ENCODE data around the gene SH2D6.
"Not testable (repeated sequence)": the region's sequence is repeated elsewhere in the genome, so short reads cannot be mapped to it uniquely, and the experiment has no call there.

SH2D6 gene

DNA sequence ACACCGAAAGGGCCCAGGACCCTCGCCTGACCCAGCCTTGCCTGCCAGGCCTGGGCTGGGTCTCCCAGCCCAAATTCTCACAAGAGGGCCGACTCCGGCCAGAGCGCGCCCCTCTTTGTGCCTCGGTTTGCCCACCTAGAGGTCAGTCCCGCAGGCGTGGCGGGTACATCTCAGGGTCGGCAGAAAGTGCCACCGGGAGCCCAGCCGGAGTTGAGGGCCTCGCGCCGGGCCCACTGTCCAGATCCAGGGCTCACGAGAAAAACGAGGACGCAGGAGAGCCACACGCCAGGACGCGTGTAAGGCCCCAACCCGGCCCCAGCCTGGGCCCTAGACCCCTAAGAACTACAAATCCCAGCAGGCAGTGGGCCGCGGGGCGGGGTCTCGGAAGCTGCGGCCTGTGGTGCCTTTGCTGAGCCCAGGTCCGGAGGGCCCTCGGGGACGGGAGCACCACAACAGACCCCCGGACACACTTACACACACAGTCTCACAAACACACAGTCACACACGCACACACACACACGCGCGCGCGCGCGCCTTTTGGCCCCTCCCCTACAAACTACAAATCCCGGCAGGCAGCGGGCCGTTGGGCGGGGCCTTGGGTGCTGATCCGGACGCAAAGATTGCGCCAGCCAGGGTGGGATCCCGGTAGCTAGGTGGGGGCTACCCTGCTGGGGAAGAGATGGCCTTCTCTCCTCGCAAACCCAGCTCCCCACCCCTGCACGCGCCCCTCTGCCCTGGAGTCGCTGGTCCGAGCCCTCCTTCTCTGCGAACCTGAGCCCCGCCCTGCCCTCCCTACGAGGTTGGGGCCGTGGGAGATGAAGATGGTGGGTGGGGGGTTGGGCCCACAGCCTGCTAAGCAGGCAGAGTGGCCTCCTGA lies at the start of gene SH2D6:
TSS of gene SH2D6 (plus strand) at position 583 of the 877 bp plus-strand sequence. CDS start 10,752 bp downstream, outside the sequence.
- Histone ChIP-seq H3K4me1 (ENCODE audit: insufficient read depth, low read length) (peaks cover 10% of the 10 kb centered on the region), H2AFZ (ENCODE audit: low read depth, low read length) (peak within 1 kb of the TSS; percentile 94), H3K9me3 (ENCODE audit: low read length) (no peaks in the 10 kb centered on the region), H3K36me3 (ENCODE audit: insufficient read depth, low read length) (no peaks in the 10 kb centered on the region), H3K4me3 (ENCODE audit: low read length) (peak within 1 kb of the TSS; percentile 56), H3K27me3 (ENCODE audit: insufficient read depth, low read length) (peaks cover 10% of the 10 kb centered on the region)

DNA sequence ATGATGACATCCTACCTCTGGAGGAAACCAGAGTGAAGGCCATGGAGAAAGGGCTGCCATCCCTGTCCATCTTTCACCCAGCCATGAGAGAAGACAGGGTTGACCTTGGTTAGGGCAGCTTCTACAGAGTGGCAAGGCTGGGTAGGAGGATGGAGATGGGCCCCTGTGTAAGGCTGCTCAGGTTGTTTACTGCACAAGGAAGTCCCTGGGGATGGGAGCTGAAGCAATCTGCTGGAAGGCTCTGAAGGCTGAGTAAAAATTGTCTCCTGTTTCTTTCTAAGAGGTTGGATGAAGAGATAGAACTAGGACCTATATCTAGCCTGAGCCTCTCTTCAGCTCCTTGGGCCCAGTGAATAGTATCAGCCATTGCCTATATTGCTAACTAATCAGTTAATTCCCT lies 49.6 kb upstream of the SH2D6 start:
- Histone ChIP-seq H2AFZ (ENCODE audit: low read depth, low read length) (no peak overlapping the region), H3K4me3 (ENCODE audit: low read length) (no peak overlapping the region), H3K27me3 (ENCODE audit: insufficient read depth, low read length) (no peaks in the 10 kb centered on the region), H3K36me3 (ENCODE audit: insufficient read depth, low read length) (peaks cover 3% of the 10 kb centered on the region), H3K9me3 (ENCODE audit: low read length) (peaks cover 2% of the 10 kb centered on the region), H3K4me1 (ENCODE audit: insufficient read depth, low read length) (no peaks in the 10 kb centered on the region)

DNA sequence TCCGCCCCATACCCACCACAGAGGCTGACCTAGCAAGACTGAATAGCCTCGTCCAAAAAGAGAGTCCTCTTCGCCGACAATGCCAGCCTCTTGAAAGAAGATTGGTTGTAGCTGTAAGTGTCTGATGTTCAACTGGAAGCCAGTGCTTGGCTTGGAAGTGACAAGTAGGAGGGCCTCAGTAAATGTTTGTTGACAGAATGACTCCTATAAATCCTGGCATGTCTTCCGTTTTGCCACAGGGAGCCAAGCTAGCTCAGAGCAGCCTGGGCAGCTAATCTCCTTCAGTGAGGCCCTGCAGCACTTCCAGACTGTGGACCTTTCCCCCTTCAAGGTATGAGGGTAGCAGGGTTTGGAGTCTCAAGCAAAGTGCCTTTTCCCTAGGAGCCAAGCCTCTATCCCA lies 49.0 kb upstream of the SH2D6 start:
- Histone ChIP-seq H3K9me3 (ENCODE audit: low read length) (peaks cover 2% of the 10 kb centered on the region), H3K4me3 (ENCODE audit: low read length) (no peak overlapping the region), H2AFZ (ENCODE audit: low read depth, low read length) (no peak overlapping the region), H3K36me3 (ENCODE audit: insufficient read depth, low read length) (peaks cover 3% of the 10 kb centered on the region), H3K27me3 (ENCODE audit: insufficient read depth, low read length) (no peaks in the 10 kb centered on the region), H3K4me1 (ENCODE audit: insufficient read depth, low read length) (no peaks in the 10 kb centered on the region)

GRCh38 chr2:85371045-85371444 lies 47.5 kb upstream of the SH2D6 start:
- Histone ChIP-seq H2AFZ (ENCODE audit: low read depth, low read length) (no peak overlapping the region), H3K36me3 (ENCODE audit: insufficient read depth, low read length) (peaks cover 3% of the 10 kb centered on the region), H3K27me3 (ENCODE audit: insufficient read depth, low read length) (no peaks in the 10 kb centered on the region), H3K4me1 (ENCODE audit: insufficient read depth, low read length) (no peaks in the 10 kb centered on the region), H3K4me3 (ENCODE audit: low read length) (no peak overlapping the region), H3K9me3 (ENCODE audit: low read length) (peaks cover 2% of the 10 kb centered on the region)

GRCh38 chr2:85376291-85377065 lies 42.0 kb upstream of the SH2D6 start:
- Histone ChIP-seq H2AFZ (ENCODE audit: low read depth, low read length) (no peak overlapping the region), H3K36me3 (ENCODE audit: insufficient read depth, low read length) (peaks cover 16% of the 10 kb centered on the region), H3K4me1 (ENCODE audit: insufficient read depth, low read length) (no peaks in the 10 kb centered on the region), H3K27me3 (ENCODE audit: insufficient read depth, low read length) (no peaks in the 10 kb centered on the region), H3K4me3 (ENCODE audit: low read length) (no peak overlapping the region), H3K9me3 (ENCODE audit: low read length) (peaks cover 4% of the 10 kb centered on the region)

DNA sequence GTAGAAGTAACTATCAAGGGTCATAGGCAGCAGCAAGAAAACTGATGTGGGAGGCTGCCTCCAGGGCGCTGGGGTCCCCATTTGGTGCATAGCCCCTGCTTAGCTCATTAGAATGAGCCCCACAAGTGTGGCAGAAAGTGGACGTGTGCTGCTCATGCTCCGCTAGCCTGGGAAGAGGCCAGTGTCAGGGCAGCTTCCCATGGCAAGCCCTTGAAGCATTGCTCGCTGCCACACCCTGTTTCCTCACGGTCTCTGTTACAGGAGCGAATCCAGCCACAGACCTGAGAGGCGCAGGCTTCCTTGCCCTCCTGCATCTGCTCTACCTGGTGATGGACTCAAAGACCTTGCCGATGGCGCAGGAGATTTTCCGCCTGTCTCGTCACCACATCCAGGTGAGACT lies 41.4 kb upstream of the SH2D6 start:
- Histone ChIP-seq H3K9me3 (ENCODE audit: low read length) (peaks cover 4% of the 10 kb centered on the region), H3K4me3 (ENCODE audit: low read length) (no peak overlapping the region), H3K36me3 (ENCODE audit: insufficient read depth, low read length) (peaks cover 16% of the 10 kb centered on the region), H3K4me1 (ENCODE audit: insufficient read depth, low read length) (no peaks in the 10 kb centered on the region), H2AFZ (ENCODE audit: low read depth, low read length) (no peak overlapping the region), H3K27me3 (ENCODE audit: insufficient read depth, low read length) (no peaks in the 10 kb centered on the region)

- no peak overlapping the region for H2AFZ ChIP-seq (ENCODE audit: low read depth, low read length)
- no peaks in the 10 kb centered on the region for H3K27me3 ChIP-seq (ENCODE audit: insufficient read depth, low read length)
- no peak overlapping the region for H3K4me3 ChIP-seq (ENCODE audit: low read length)
- peaks cover 16% of the 10 kb centered on the region for H3K36me3 ChIP-seq (ENCODE audit: insufficient read depth, low read length)
- H3K4me1 ChIP-seq (ENCODE audit: insufficient read depth, low read length) = no peaks in the 10 kb centered on the region
- peaks cover 4% of the 10 kb centered on the region for H3K9me3 ChIP-seq (ENCODE audit: low read length)
Observed at GRCh38 chr2:85378257-85378656, 40.3 kb upstream of the SH2D6 start.

DNA sequence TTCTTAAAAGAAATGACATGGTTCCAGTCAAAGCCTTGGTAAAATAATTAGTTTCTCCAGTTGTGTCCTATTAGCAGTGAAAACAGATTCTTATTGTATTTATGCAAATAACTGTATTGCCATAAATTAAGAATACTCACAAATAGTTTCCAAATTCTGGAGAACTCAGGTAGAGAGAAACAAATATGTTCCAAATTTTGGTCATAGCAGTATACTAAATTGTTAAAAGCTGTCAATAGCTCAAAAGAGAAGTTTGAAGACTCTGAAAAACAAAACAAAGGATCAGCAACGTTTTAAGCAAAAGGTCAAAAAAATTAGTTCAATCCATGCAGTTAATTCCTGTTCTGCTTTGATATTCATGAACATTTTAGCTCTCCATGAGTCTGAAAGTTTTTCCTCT lies 38.5 kb upstream of the SH2D6 start:
- peaks cover 4% of the 10 kb centered on the region for H3K9me3 ChIP-seq (ENCODE audit: low read length)
- H3K4me1 ChIP-seq (ENCODE audit: insufficient read depth, low read length) = no peaks in the 10 kb centered on the region
- no peak overlapping the region for H3K4me3 ChIP-seq (ENCODE audit: low read length)
- no peaks in the 10 kb centered on the region for H3K27me3 ChIP-seq (ENCODE audit: insufficient read depth, low read length)
- peaks cover 19% of the 10 kb centered on the region for H3K36me3 ChIP-seq (ENCODE audit: insufficient read depth, low read length)
- H2AFZ ChIP-seq (ENCODE audit: low read depth, low read length) = no peak overlapping the region

DNA sequence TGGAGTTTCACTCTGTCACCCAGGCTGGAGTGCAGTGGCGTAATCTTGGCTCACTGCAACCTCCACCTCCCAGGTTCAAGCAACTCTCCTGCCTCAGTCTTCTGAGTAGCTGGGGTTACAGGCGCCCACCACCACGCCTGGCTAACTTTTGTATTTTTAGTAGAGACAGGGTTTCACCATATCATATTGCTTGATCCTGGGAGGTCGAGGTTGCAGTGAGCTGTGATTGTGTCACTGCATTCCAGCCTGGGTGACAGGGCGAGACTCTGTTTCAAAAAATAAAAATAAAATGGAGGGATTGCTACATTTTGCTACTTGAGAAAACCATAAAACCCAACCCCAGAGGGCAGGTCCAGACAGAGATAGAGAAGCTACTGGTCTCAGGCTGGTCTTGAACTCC lies 35.4 kb upstream of the SH2D6 start:
- not testable (repeated sequence) for H2AFZ ChIP-seq (ENCODE audit: low read depth, low read length); H3K4me1 ChIP-seq (ENCODE audit: insufficient read depth, low read length); H3K27me3 ChIP-seq (ENCODE audit: insufficient read depth, low read length); H3K4me3 ChIP-seq (ENCODE audit: low read length); H3K9me3 ChIP-seq (ENCODE audit: low read length)
- peaks cover 11% of the 10 kb centered on the region for H3K36me3 ChIP-seq (ENCODE audit: insufficient read depth, low read length)

- Histone ChIP-seq H3K9me3 (ENCODE audit: low read length) (peaks cover 4% of the 10 kb centered on the region), H3K36me3 (ENCODE audit: insufficient read depth, low read length) (peaks cover 10% of the 10 kb centered on the region), H3K4me1 (ENCODE audit: insufficient read depth, low read length) (peaks cover 8% of the 10 kb centered on the region), H3K27me3 (ENCODE audit: insufficient read depth, low read length) (no peaks in the 10 kb centered on the region), H3K4me3 (ENCODE audit: low read length) (no peak overlapping the region), H2AFZ (ENCODE audit: low read depth, low read length) (no peak overlapping the region)
Observed at GRCh38 chr2:85383850-85384249, 34.7 kb upstream of the SH2D6 start.

GRCh38 chr2:85385746-85386145 lies 32.8 kb upstream of the SH2D6 start:
- Histone ChIP-seq H3K9me3 (ENCODE audit: low read length) (peaks cover under 1% of the 10 kb centered on the region), H2AFZ (ENCODE audit: low read depth, low read length) (no peak overlapping the region), H3K27me3 (ENCODE audit: insufficient read depth, low read length) (no peaks in the 10 kb centered on the region), H3K4me1 (ENCODE audit: insufficient read depth, low read length) (peaks cover 13% of the 10 kb centered on the region), H3K36me3 (ENCODE audit: insufficient read depth, low read length) (peaks cover 7% of the 10 kb centered on the region), H3K4me3 (ENCODE audit: low read length) (no peak overlapping the region)

DNA sequence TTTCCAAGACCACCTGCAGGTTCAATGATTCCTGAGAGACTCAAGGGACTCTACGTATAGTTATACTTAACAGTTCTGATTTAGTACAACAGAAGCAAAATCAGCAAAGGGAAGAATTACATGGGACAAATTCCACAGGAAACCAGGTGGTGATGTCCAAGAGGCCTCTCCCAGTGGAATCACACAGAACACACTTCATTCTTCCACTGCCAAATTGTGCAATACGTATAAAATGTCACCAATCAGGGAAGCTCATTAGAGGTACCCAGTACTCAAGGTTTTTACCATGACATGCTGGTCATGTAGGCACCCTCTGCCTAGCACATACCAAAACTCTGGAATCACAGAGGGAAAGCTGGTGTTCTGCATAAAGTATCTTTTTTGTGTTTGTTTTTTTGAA lies 30.8 kb upstream of the SH2D6 start:
- peaks cover 6% of the 10 kb centered on the region for H3K36me3 ChIP-seq (ENCODE audit: insufficient read depth, low read length)
- no peaks in the 10 kb centered on the region for H3K9me3 ChIP-seq (ENCODE audit: low read length)
- H2AFZ ChIP-seq (ENCODE audit: low read depth, low read length) = no peak overlapping the region
- no peaks in the 10 kb centered on the region for H3K27me3 ChIP-seq (ENCODE audit: insufficient read depth, low read length)
- peaks cover 13% of the 10 kb centered on the region for H3K4me1 ChIP-seq (ENCODE audit: insufficient read depth, low read length)
- no peak overlapping the region for H3K4me3 ChIP-seq (ENCODE audit: low read length)

GRCh38 chr2:85388878-85389538 lies 29.5 kb upstream of the SH2D6 start:
- Histone ChIP-seq H3K4me3 (ENCODE audit: low read length) (no peak overlapping the region), H3K27me3 (ENCODE audit: insufficient read depth, low read length) (no peaks in the 10 kb centered on the region)

More at GRCh38 chr2:85388878-85389538, 29.5 kb upstream of the SH2D6 start:
- H3K4me1 ChIP-seq (ENCODE audit: insufficient read depth, low read length) = peaks cover 13% of the 10 kb centered on the region
- H2AFZ ChIP-seq (ENCODE audit: low read depth, low read length) = no peak overlapping the region
- H3K36me3 ChIP-seq (ENCODE audit: insufficient read depth, low read length) = peaks cover 4% of the 10 kb centered on the region
- H3K9me3 ChIP-seq (ENCODE audit: low read length) = no peaks in the 10 kb centered on the region
